22Rv1 (cell line): ENCODE measurements around the gene NEUROD1.

Source experiments
- ZFX ChIP-seq: fragments of 450-650 bp; IDR thresholded peaks from 2 replicates; pipeline ENCODE4 v1.6.1; 2017; ENCODE audit warnings: antibody characterized with exemption, borderline replicate concordance
- TF ChIP-seq, protein P1 (sequence below): fragments of 450-650 bp; IDR thresholded peaks from 2 replicates; pipeline ENCODE4 v1.5.1; 2017; ENCODE audit warnings: mild to moderate bottlenecking

DNA sequence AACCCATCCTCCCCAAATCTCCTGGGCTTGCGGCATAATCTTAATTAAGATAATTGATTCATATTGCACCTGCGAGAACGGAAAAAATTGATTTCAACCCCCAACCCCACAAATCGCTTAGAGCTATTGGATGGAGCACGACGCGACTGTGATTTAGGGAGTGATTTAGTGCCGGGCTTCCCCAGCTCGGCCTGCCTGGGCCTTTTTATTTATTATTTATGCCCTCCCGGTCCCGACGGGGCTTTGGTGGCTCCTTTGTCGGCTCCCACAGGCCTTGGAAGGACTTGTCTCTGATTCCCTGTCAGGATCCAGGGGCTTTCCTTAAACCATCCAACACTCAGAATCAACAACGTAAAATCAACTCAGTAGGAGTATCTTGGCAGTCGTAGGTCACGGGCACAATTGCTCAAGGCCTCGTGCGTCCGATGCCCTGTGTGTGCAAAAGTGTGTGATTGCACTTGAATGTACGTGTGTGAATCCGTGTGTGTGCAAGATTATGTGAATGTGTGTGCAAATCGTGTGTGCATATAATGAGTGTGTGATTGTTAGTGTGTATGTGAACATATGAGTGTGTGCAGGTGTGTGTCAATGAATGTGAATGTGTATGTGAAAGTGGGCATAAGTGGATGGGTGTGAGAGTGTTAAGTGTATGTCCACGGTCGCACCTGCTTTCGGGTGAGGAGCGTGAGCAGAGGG, 4.3 kb upstream of the NEUROD1 start:
- TF ChIP-seq, protein P1, sequence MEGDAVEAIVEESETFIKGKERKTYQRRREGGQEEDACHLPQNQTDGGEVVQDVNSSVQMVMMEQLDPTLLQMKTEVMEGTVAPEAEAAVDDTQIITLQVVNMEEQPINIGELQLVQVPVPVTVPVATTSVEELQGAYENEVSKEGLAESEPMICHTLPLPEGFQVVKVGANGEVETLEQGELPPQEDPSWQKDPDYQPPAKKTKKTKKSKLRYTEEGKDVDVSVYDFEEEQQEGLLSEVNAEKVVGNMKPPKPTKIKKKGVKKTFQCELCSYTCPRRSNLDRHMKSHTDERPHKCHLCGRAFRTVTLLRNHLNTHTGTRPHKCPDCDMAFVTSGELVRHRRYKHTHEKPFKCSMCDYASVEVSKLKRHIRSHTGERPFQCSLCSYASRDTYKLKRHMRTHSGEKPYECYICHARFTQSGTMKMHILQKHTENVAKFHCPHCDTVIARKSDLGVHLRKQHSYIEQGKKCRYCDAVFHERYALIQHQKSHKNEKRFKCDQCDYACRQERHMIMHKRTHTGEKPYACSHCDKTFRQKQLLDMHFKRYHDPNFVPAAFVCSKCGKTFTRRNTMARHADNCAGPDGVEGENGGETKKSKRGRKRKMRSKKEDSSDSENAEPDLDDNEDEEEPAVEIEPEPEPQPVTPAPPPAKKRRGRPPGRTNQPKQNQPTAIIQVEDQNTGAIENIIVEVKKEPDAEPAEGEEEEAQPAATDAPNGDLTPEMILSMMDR: no peak
- TF ChIP-seq ZFX: no peak
